Keratinocyte (primary cell): ENCODE data around the gene CYTH1.

Experiments used
- CTCF ChIP-seq, 3 experiments: IDR thresholded peaks in 1 of 3; conservative IDR thresholded peaks in 1 of 3; optimal IDR thresholded peaks in 1 of 3; 2 replicates in 2 of 3; 3 replicates in 1 of 3; pipeline versions ENCODE3 to v1.5.1; 2011; ENCODE audit warnings: low read length in 3 of 3, mild to moderate bottlenecking in 3 of 3, moderate library complexity in 2 of 3, control low read depth in 1 of 3, inconsistent platforms in 1 of 3; ENCODE audit not compliant: insufficient read depth in 2 of 3; ENCODE audit errors: extremely low read depth in 1 of 3
- EZH2 ChIP-seq: IDR thresholded peaks from one replicate; pipeline ENCODE4 v1.6.1; 2012; ENCODE audit warnings: inconsistent platforms, mild to moderate bottlenecking, low read length, moderate library complexity

- TF ChIP-seq CTCF (optimal IDR thresholded peaks at IDR 0.05 in 1 of 3, IDR thresholded peaks at IDR 0.05 in 1 of 3, conservative IDR thresholded peaks at IDR 0.05 in 1 of 3; ENCODE audit: extremely low read depth in 1 of 3, insufficient read depth in 2 of 3, low read length in 3 of 3): no peak
- TF ChIP-seq EZH2: no peak
Measured at GRCh38 chr17:78789149-78789662, 7.1 kb upstream of the CYTH1 start.
